HEK293 (cell line): ENCODE results near the gene ADAMTSL3.

Experiments
- HOXC10 ChIP-seq: sonication (generic); formaldehyde crosslinking; IDR thresholded peaks from 2 replicates; pipeline ENCODE4 v1.8.1; 2023; ENCODE audit warnings: mild to moderate bottlenecking, missing genetic modification reagents
- KLF10 ChIP-seq: fragments of 450-650 bp; IDR thresholded peaks from 2 replicates; pipeline ENCODE4 v1.5.1; 2018; ENCODE audit warnings: missing biosample characterization, mild to moderate bottlenecking, missing genetic modification characterization
- KLF17 ChIP-seq: fragments of 450-650 bp; formaldehyde crosslinking; IDR thresholded peaks from 2 replicates; pipeline ENCODE4 v1.5.1; 2016; ENCODE audit warnings: missing biosample characterization, missing genetic modification characterization
- ZBTB7A ChIP-seq: fragments of 450-650 bp; formaldehyde crosslinking; IDR thresholded peaks from 2 replicates; pipeline ENCODE4 v1.5.1; 2016; ENCODE audit warnings: low read depth, missing biosample characterization, missing genetic modification characterization
- ZNF10 ChIP-seq: fragments of 450-650 bp; formaldehyde crosslinking; IDR thresholded peaks from 2 replicates; pipeline ENCODE4 v1.5.1; 2017; ENCODE audit warnings: missing biosample characterization, missing genetic modification characterization
- ZNF274 ChIP-seq, 2 experiments: fragments of 200-500 bp in 1 of 2; fragments of 450-650 bp in 1 of 2; sonication (Bioruptor generic) in 1 of 2; formaldehyde crosslinking in 1 of 2; IDR thresholded peaks; 2 replicates each; pipeline versions ENCODE4 v1.5.1 to v1.6.1; 2014 to 2016; ENCODE audit warnings: borderline replicate concordance in 1 of 2, inconsistent platforms in 1 of 2, low read length in 1 of 2, missing biosample characterization in 1 of 2, missing genetic modification characterization in 1 of 2
- ZNF350 ChIP-seq: fragments of 450-650 bp; formaldehyde crosslinking; IDR thresholded peaks from 2 replicates; pipeline ENCODE4 v1.5.0; 2017; ENCODE audit warnings: missing biosample characterization, mild to moderate bottlenecking, missing genetic modification characterization
- ZNF707 ChIP-seq: fragments of 450-650 bp; formaldehyde crosslinking; IDR thresholded peaks from 2 replicates; pipeline ENCODE4 v1.5.1; 2016; ENCODE audit warnings: missing biosample characterization, missing genetic modification characterization
- ZNF76 ChIP-seq: fragments of 450-650 bp; formaldehyde crosslinking; IDR thresholded peaks from 2 replicates; pipeline ENCODE4; 2016; ENCODE audit warnings: low read depth, missing biosample characterization, missing genetic modification characterization, borderline replicate concordance
- TF ChIP-seq, protein P1 (sequence below): fragments of 450-650 bp; formaldehyde crosslinking; IDR thresholded peaks from 2 replicates; pipeline ENCODE4 v1.5.1; 2016; ENCODE audit warnings: missing biosample characterization, missing genetic modification characterization
- TF ChIP-seq, protein P2 (sequence below): fragments of 450-650 bp; formaldehyde crosslinking; IDR thresholded peaks from 2 replicates; pipeline ENCODE4 v1.5.1; 2016; ENCODE audit warnings: missing biosample characterization, missing genetic modification characterization
- TF ChIP-seq, protein P3 (sequence below): fragments of 450-650 bp; formaldehyde crosslinking; IDR thresholded peaks from 2 replicates; pipeline ENCODE4 v1.5.1; 2016; ENCODE audit warnings: missing biosample characterization, missing genetic modification characterization, low read depth
- TF ChIP-seq, protein P4 (sequence below): fragments of 450-650 bp; formaldehyde crosslinking; IDR thresholded peaks from 2 replicates; pipeline ENCODE4 v1.5.1; 2017; ENCODE audit warnings: missing biosample characterization, missing genetic modification characterization

DNA sequence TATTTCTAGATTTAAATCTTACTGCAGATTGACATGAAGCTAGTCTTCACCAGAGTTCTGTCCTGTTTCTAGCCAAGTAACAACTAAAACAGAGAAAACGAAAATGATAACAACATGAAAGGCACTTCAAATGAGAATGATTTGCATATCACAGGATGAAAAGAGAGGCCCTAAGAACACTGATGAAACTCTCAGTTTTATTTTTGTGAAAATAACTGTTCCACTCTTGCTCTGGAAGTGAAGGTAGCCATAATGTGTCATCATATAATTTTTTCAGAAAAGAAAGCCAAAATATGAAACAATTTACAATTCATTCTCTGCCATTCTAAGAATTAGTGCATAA, 274.4 kb downstream of the ADAMTSL3 start:
- no peak for TF ChIP-seq KLF17 (tag by site-specific recombination)
- TF ChIP-seq ZNF274 (IDR thresholded peaks at IDR 0.05; ENCODE audit: low read length) = no peak
- TF ChIP-seq ZNF274 (tag by site-specific recombination; IDR thresholded peaks at IDR 0.05; ENCODE audit: borderline replicate concordance) = no peak
- TF ChIP-seq ZNF707 = no peak
- TF ChIP-seq, protein P1, sequence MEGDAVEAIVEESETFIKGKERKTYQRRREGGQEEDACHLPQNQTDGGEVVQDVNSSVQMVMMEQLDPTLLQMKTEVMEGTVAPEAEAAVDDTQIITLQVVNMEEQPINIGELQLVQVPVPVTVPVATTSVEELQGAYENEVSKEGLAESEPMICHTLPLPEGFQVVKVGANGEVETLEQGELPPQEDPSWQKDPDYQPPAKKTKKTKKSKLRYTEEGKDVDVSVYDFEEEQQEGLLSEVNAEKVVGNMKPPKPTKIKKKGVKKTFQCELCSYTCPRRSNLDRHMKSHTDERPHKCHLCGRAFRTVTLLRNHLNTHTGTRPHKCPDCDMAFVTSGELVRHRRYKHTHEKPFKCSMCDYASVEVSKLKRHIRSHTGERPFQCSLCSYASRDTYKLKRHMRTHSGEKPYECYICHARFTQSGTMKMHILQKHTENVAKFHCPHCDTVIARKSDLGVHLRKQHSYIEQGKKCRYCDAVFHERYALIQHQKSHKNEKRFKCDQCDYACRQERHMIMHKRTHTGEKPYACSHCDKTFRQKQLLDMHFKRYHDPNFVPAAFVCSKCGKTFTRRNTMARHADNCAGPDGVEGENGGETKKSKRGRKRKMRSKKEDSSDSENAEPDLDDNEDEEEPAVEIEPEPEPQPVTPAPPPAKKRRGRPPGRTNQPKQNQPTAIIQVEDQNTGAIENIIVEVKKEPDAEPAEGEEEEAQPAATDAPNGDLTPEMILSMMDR = no peak
- TF ChIP-seq ZNF76 = no peak
- no peak for TF ChIP-seq ZNF350
- TF ChIP-seq, protein P2, sequence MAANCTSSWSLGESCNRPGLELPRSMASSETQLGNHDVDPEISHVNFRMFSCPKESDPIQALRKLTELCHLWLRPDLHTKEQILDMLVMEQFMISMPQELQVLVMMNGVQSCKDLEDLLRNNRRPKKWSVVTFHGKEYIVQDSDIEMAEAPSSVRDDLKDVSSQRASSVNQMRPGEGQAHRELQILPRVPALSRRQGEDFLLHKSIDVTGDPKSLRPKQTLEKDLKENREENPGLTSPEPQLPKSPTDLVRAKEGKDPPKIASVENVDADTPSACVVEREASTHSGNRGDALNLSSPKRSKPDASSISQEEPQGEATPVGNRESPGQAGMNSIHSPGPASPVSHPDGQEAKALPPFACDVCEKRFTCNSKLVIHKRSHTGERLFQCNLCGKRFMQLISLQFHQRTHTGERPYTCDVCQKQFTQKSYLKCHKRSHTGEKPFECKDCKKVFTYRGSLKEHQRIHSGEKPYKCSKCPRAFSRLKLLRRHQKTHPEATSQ (tag by site-specific recombination) = no peak
- no peak for TF ChIP-seq HOXC10 (CRISPR knock-in tag)
- no peak for TF ChIP-seq ZNF10 (tag by site-specific recombination)
- TF ChIP-seq KLF10 (tag by site-specific recombination) = no peak
- TF ChIP-seq ZBTB7A (tag by site-specific recombination) = no peak
- TF ChIP-seq, protein P3, sequence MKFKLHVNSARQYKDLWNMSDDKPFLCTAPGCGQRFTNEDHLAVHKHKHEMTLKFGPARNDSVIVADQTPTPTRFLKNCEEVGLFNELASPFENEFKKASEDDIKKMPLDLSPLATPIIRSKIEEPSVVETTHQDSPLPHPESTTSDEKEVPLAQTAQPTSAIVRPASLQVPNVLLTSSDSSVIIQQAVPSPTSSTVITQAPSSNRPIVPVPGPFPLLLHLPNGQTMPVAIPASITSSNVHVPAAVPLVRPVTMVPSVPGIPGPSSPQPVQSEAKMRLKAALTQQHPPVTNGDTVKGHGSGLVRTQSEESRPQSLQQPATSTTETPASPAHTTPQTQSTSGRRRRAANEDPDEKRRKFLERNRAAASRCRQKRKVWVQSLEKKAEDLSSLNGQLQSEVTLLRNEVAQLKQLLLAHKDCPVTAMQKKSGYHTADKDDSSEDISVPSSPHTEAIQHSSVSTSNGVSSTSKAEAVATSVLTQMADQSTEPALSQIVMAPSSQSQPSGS (tag by site-specific recombination) = no peak
- TF ChIP-seq, protein P4, sequence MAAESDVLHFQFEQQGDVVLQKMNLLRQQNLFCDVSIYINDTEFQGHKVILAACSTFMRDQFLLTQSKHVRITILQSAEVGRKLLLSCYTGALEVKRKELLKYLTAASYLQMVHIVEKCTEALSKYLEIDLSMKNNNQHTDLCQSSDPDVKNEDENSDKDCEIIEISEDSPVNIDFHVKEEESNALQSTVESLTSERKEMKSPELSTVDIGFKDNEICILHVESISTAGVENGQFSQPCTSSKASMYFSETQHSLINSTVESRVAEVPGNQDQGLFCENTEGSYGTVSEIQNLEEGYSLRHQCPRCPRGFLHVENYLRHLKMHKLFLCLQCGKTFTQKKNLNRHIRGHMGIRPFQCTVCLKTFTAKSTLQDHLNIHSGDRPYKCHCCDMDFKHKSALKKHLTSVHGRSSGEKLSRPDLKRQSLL (tag by site-specific recombination) = no peak
